Choroid plexus epithelial cell (primary cell): ENCODE results near the gene FRMD4B.

ENCODE experiments used
- DNase-seq: peaks from one replicate; pipeline ENCODE4 v3.0.0-alpha.2; 2010; ENCODE audit warnings: low read depth
- H3K4me3 ChIP-seq: 2 replicates; pipeline ENCODE4 v1.5.1; 2011; ENCODE audit warnings: low read depth, mild to moderate bottlenecking, control low read depth, low read length, moderate library complexity
- CTCF ChIP-seq: conservative IDR thresholded peaks from 2 replicates; pipeline ENCODE4 v1.5.1; 2011; ENCODE audit warnings: low read depth, mild to moderate bottlenecking, control low read depth, inconsistent platforms, low read length, moderate library complexity

FRMD4B gene

DNA sequence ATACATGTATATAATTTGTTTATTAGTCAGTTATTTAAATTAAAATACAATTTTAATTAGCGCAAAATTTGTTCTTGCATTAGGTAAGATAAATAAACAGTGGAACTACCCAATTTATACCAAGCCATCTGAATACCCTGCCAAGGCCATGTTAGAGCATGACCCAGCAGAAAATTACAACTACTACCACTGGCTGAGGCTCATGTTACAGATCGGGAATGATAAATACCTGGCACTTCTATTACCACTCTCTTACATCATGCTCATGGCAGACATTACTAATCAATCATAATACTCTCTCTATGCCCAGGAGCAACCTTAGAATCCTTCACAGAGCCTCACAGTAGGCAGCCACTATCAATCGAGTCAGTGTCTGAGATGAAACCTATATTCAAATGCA, 242.3 kb downstream of the FRMD4B start:
- TF ChIP-seq CTCF, result no peak
- peak; percentile 30 for DNase-seq
- H3K4me3 ChIP-seq, result no peak overlapping the region

DNA sequence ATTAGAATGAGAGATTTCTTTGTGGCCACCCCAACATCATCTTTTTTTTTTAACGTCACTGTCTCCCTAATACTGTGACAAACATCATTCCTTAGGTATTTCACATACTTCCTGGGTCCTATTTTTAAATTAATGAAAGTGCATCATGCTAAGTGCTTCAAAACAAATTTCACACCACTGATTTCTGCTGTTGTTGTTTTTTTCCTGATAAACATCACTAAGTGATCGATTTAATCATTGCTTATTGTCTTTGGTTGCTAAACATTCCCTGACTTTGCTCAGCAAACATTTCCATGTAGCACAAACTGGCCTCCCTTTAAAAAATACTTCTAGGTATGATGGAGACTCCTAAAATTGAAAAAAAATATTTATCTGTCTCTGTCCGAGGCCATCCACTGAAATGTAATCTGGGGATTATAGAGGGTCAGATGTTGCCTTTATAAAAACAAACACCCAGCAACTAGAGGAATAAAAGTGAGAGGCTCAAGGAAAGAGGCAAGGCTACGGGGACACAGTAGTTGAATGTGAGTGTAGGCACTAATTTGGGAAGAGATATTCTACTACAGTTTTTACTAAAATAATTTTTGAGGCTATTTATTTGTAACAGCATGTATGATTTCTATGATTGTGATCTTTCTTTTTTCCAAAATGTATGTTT, 243.0 kb downstream of the FRMD4B start:
- no peak for TF ChIP-seq CTCF
- DNase-seq, result no peak
- no peak overlapping the region for H3K4me3 ChIP-seq

DNA sequence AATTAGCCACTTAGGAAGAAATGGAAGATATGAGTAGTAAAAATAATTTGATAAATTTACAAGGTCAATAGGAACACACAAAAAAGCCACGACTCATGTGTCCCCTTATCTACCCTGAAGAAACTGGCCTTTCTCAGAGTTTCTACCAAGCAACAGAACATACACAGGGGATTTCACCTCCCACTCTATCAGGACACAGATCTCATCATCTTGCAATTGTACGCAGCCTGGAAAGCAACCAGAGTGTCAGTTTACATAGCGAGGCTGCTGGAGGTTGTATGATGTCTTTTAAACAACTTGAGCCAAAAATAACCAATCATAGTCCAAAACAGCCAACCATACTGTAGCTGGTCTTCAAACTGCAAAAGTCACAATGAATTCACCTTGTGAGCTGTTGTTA, 243.8 kb downstream of the FRMD4B start:
- DNase-seq, result peak; percentile 80
- no peak overlapping the region for H3K4me3 ChIP-seq
- TF ChIP-seq CTCF, result no peak

DNA sequence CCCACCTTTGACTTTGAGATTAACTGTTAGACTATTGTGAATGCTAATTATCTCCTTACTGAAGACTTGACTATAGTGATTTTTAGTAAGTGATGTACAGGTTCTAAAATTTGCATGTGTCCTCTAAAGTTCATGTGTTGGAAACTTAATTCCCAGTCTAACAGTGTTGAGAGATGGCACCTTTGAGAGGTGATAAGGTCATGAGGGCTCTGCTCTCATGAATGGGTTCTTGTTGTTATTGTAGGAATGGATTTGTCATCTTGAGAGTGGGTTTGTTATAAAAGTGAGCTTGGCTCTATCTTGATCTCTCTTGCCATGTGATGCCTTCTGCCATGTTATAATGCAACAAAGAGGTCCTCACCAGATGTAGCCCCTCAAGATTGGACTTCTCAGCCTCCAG, 244.6 kb downstream of the FRMD4B start:
- H3K4me3 ChIP-seq, result no peak overlapping the region
- no peak for DNase-seq
- no peak for TF ChIP-seq CTCF

DNA sequence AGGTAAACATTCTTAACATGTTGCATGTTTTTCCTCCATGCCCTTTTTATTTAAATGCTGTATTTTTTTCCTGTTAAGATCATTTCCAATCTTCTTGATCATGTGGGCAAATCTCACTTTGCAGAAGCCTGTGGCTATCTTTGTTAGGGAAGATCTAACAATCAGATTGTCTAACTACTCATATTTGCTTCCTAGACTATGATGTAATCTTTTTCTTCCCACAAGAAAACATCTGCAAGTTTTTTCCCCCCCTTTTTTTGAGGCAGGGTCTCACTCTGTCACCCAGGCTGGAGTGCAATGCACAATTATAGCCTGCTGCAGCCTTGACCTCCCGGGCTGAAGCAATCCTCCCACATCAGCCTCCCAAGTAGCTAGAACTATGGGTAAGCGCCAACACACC, 248.5 kb downstream of the FRMD4B start:
- TF ChIP-seq CTCF, result no peak

DNA sequence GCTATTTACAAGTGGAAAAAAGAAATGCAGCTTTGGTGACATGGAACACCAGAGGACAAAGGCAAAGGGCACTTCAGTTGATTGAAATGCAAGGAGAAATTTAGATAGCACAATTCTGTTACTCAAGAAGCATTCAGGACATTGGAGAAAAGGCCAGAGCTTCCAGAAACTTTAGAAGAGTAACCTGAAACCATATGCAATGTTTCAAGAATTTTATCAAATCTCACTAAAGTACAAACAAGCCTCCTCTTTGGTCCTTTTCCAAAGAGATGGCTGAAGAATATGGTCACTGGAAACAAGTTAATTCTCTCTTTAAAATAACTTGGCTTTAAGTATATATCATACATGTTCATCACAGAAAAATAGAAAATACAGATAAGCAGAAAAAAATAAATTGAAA, 248.9 kb downstream of the FRMD4B start:
- H3K4me3 ChIP-seq, result no peak overlapping the region
- DNase-seq, result peak; percentile 60
- TF ChIP-seq CTCF, result no peak

More for the DNA sequence above, 248.5 kb downstream of the FRMD4B start:
- H3K4me3 ChIP-seq, result no peak overlapping the region
- no peak for DNase-seq

DNA sequence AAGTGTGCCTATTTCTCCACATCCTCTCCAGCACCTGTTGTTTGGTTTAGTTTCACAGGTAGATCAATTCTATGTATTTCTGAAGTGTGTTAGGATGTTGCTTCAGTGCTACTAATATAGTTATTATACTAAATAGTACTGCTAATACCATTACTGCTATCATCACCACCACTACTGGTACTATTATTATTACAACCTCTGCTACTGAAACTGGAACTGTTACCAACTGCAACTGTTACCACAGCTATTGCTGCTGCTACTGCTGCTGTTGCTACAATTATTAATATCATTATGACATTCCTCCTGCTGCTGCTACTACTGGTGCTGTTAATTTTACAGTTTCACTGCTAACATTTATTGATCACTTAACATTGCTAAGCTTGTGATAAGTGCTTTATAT, 255.2 kb downstream of the FRMD4B start:
- no peak for TF ChIP-seq CTCF
- H3K4me3 ChIP-seq, result no peak overlapping the region
- DNase-seq, result no peak
